DOHH2 (cell line): ENCODE results near the gene EPHA3.

Experiments
- EZH2phosphoT487 ChIP-seq: fragments of 200-600 bp; sonication (generic); IDR thresholded peaks from 2 replicates; pipeline ENCODE4 v1.6.1; 2017; ENCODE audit warnings: borderline replicate concordance, mild to moderate bottlenecking, antibody characterized with exemption, low read length, moderate library complexity, mixed read lengths
- TF ChIP-seq, protein P1 (sequence below): fragments of 200-600 bp; sonication (generic); IDR thresholded peaks from one replicate; pipeline ENCODE4 v1.5.1; 2014; ENCODE audit warnings: antibody characterized with exemption, mild to moderate bottlenecking, low read depth, low read length; ENCODE audit not compliant: poor library complexity, severe bottlenecking

DNA sequence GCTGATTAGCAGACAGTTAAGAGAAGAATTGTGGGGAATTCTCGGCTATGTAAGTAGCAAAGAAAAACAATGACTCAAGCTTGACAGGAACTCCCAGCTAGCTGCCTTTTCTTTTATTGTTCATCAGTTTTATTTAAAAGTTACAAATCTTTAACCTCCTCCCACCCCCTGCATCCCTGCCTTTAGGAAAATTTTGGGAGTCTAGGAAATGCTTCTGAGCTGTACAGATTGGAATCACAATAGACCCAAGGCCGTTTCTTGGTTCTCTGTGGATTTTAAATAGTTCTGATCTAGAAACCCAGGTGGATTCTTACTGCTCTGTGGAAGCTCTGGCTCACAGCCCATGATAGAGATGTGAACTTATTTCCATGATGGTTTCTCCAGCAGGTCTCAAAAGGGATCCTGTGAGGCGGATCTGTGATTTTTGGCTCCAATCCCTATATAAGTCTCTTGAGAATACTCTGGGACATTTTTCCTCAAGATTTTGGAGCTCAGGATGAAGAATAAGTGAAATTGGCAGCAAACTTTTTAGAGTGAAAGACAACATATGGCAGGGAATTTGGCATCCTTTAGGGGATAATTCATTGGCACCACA is 312.3 kb downstream of the EPHA3 start:
- TF ChIP-seq, protein P1, sequence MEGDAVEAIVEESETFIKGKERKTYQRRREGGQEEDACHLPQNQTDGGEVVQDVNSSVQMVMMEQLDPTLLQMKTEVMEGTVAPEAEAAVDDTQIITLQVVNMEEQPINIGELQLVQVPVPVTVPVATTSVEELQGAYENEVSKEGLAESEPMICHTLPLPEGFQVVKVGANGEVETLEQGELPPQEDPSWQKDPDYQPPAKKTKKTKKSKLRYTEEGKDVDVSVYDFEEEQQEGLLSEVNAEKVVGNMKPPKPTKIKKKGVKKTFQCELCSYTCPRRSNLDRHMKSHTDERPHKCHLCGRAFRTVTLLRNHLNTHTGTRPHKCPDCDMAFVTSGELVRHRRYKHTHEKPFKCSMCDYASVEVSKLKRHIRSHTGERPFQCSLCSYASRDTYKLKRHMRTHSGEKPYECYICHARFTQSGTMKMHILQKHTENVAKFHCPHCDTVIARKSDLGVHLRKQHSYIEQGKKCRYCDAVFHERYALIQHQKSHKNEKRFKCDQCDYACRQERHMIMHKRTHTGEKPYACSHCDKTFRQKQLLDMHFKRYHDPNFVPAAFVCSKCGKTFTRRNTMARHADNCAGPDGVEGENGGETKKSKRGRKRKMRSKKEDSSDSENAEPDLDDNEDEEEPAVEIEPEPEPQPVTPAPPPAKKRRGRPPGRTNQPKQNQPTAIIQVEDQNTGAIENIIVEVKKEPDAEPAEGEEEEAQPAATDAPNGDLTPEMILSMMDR = no peak
- TF ChIP-seq EZH2phosphoT487 = no peak
